Kidney (tissue), 14 donors: ENCODE measurements around the gene DTX1. TPM values are rescaled to one million over a fixed set of nuclear protein-coding genes. Genes with fewer than 3 reads are reported as not detected.

Experiments
- DNase-seq, 5 donors: peaks; one replicate each; pipeline ENCODE4 v3.0.0-alpha.2; 2013 to 2020
- FAIRE-seq: peaks from 2 replicates; lab custom pipeline; 2012; peaks lifted over from hg19 to GRCh38; lab: Jason Lieb, UNC
- H3K27ac ChIP-seq, 2 donors: one replicate each; pipeline ENCODE4 v1.7.0; 2013; ENCODE audit warnings: low read depth in 2 of 2, low read length in 2 of 2, inconsistent platforms in 1 of 2
- H3K27me3 ChIP-seq: one replicate; pipeline ENCODE4 v1.7.1; 2013; ENCODE audit warnings: low read length, inconsistent platforms; ENCODE audit not compliant: control insufficient read depth, insufficient read depth
- H3K36me3 ChIP-seq, 3 donors: one replicate each; pipeline versions ENCODE4 v1.7.0 to v1.7.1; 2013; ENCODE audit warnings: low read length in 3 of 3, control low read depth in 1 of 3, inconsistent platforms in 1 of 3; ENCODE audit not compliant: insufficient read depth in 3 of 3, control insufficient read depth in 2 of 3
- H3K4me1 ChIP-seq, 3 donors: one replicate each; pipeline versions ENCODE4 v1.7.0 to v1.7.1; 2013; ENCODE audit warnings: low read length in 3 of 3, inconsistent platforms in 1 of 3, low read depth in 1 of 3; ENCODE audit not compliant: control insufficient read depth in 2 of 3, insufficient read depth in 2 of 3
- H3K4me3 ChIP-seq, 3 donors: one replicate each; pipeline versions ENCODE4 v1.7.0 to v1.8.1; 2013; ENCODE audit warnings: low read length in 3 of 3, control low read depth in 1 of 3, inconsistent platforms in 1 of 3
- H3K9ac ChIP-seq, 3 donors: one replicate each; pipeline versions ENCODE4 v1.7.0 to v1.7.1; 2013; ENCODE audit warnings: low read length in 3 of 3, control low read depth in 1 of 3, inconsistent platforms in 1 of 3
- H3K9me3 ChIP-seq, 3 donors: one replicate each; pipeline versions ENCODE4 v1.7.0 to v1.7.1; 2013; ENCODE audit warnings: low read length in 3 of 3, control low read depth in 1 of 3, inconsistent platforms in 1 of 3; ENCODE audit not compliant: control insufficient read depth in 2 of 3, insufficient read depth in 1 of 3
- CTCF ChIP-seq: IDR thresholded peaks from 3 replicates; pipeline ENCODE4 v1.5.1; 2012; ENCODE audit warnings: mild to moderate bottlenecking, moderate library complexity, borderline replicate concordance; ENCODE audit not compliant: insufficient read depth; ENCODE audit errors: extremely low read depth
- intact Hi-C: fragments of 100-400 bp; cut with DNase I; formaldehyde crosslinking; loops from one replicate; pipeline ENCODE4 v1.11.1; 2022
- polyA plus RNA-seq: library from polyadenylated mRNA; stranded (reverse); fragments of 350-450 nt; fragmentation: Illumina TruSeq; extraction: RNeasy Lipid Tissue Mini Kit (QIAGEN cat#74804); gene quantifications from one replicate; pipeline ENCODE4 v1.2.3, GENCODE V29; 2014; ENCODE audit warnings: low read depth, low replicate concordance; ENCODE audit not compliant: insufficient read depth
- total RNA-seq: library from RNA; stranded (reverse); fragmentation: NEBNext Ultra II Directional; extraction: Animal tissue kit (Norgen Biotek cat#: 25700); gene quantifications from one replicate; pipeline ENCODE4 v1.2.1, GENCODE V29; 2021
- donor health status: control.
- donor health status: control.
- donor health status: control.
- donor health status: control.
- donor health status: control.
- donor health status: DM: yes; HTN: yes; CAD: no.
- donor health status: Normal renal cell carcinoma (clear cell type).

Gene DTX1
- total and polyA plus RNA-seq, 2 donors from 2014 or later: 4.9 to 7.3 TPM

- Histone ChIP-seq H3K9ac (no peak overlapping the region), H3K27ac (no peak overlapping the region), H3K9me3 (no peaks in the 10 kb centered on the region), H3K4me1 (no peaks in the 10 kb centered on the region), H3K4me3 (no peak overlapping the region), H3K36me3 (no peaks in the 10 kb centered on the region), H3K27me3 (no peaks in the 10 kb centered on the region)
- no peak for TF ChIP-seq CTCF
- FAIRE-seq: no peak
- intact Hi-C loops: no loop called here
- DNase-seq: no peak
Measured at GRCh38 chr12:113050795-113051194, 5.7 kb upstream of the DTX1 start.

GRCh38 chr12:113051759-113052158 lies 4.8 kb upstream of the DTX1 start:
- no peak for FAIRE-seq

GRCh38 chr12:113052326-113052725 lies 4.2 kb upstream of the DTX1 start:
- H3K27me3 ChIP-seq: no peaks in the 10 kb centered on the region
- no peaks in the 10 kb centered on the region for H3K36me3 ChIP-seq
- no peaks in the 10 kb centered on the region for H3K4me1 ChIP-seq
- H3K9ac ChIP-seq: no peak overlapping the region
- no peak for FAIRE-seq
- H3K4me3 ChIP-seq: no peak overlapping the region
- intact Hi-C loops: no loop called here
- TF ChIP-seq CTCF: no peak
- no peak overlapping the region for H3K27ac ChIP-seq
- H3K9me3 ChIP-seq: no peaks in the 10 kb centered on the region
- peak in 1 of 5 donors; percentile 40 for DNase-seq

More at GRCh38 chr12:113051759-113052158, 4.8 kb upstream of the DTX1 start:
- intact Hi-C loops: no loop called here
- H3K9ac ChIP-seq: no peak overlapping the region
- no peaks in the 10 kb centered on the region for H3K4me1 ChIP-seq
- no peaks in the 10 kb centered on the region for H3K9me3 ChIP-seq
- H3K4me3 ChIP-seq: no peak overlapping the region
- H3K27me3 ChIP-seq: no peaks in the 10 kb centered on the region
- no peak overlapping the region for H3K27ac ChIP-seq
- TF ChIP-seq CTCF: no peak
- H3K36me3 ChIP-seq: no peaks in the 10 kb centered on the region
- no peak for DNase-seq

GRCh38 chr12:113054948-113055486 lies 1.5 kb upstream of the DTX1 start:
- FAIRE-seq (no peak), DNase-seq (no peak)
- H3K4me3 ChIP-seq: no peak overlapping the region
- H3K27me3 ChIP-seq: no peaks in the 10 kb centered on the region
- intact Hi-C loops: no loop called here
- no peak overlapping the region for H3K27ac ChIP-seq
- no peaks in the 10 kb centered on the region for H3K4me1 ChIP-seq
- H3K36me3 ChIP-seq: no peaks in the 10 kb centered on the region
- H3K9me3 ChIP-seq: no peaks in the 10 kb centered on the region
- TF ChIP-seq CTCF: no peak
- H3K9ac ChIP-seq: no peak overlapping the region
